ENCODE measurements around the gene GNB5.
"Not testable (repeated sequence)": the region's sequence is repeated elsewhere in the genome, so short reads cannot be mapped to it uniquely, and the experiment has no call there.

- TF ChIP-seq CTCF (IDR thresholded peaks at IDR 0.05; ENCODE audit: low read length); EZH2 (optimal IDR thresholded peaks at IDR 0.05; ENCODE audit: low read depth, low read length): not testable (repeated sequence)
These were observed 47.9 kb upstream of the GNB5 start for GRCh38 chr15:52238989-52239525.
